HG03060 (cell line): Measurements from ENCODE around the gene ATRNL1.
"Not testable (repeated sequence)": the region's sequence is repeated elsewhere in the genome, so short reads cannot be mapped to it uniquely, and the experiment has no call there.

Experiments
- ATAC-seq: cut with Tn5 transposase; IDR thresholded peaks from one replicate; pipeline ENCODE4 v1.9.1; 2021; ENCODE audit warnings: low read depth, moderate number of reproducible peaks; ENCODE audit not compliant: unreplicated experiment

ATRNL1 gene

DNA sequence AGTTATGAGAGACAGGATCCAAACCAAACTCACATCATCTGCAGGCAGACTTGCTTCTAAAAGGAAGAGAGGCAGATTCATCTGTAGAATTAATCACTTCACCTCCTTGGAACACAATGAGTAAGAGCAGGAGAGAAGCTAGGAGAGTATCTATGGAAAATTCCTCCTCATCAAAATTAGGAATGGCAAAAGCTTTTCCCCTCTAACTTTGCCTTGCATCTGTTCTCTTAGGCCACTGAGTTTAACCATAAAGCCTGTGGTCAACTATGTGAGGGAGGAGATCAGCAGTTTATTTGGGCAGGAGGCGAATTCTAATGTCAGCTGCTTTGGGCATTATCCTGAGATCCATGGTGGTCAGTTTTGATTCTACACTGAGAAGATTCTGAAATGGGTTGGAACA, 618.1 kb downstream of the ATRNL1 start:
- no peak for ATAC-seq

DNA sequence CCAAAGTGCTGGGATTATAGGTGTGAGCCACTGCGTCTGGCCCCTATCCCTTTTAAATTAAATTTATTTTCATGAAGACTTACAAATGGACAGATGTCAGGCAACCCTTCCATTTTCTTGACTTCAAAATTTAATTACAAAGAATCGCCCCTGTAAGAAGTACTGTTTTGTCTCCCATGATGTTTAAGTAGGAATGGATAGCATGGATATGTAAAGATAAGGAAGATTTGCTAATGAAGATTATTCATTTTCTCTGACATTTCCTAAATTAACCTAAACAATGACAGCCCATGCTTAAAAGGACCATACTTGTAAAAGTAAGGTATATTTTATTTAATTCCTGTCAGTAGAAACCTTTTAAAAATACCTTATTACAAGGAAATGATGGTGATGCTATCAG, 627.0 kb downstream of the ATRNL1 start:
- ATAC-seq = no peak

DNA sequence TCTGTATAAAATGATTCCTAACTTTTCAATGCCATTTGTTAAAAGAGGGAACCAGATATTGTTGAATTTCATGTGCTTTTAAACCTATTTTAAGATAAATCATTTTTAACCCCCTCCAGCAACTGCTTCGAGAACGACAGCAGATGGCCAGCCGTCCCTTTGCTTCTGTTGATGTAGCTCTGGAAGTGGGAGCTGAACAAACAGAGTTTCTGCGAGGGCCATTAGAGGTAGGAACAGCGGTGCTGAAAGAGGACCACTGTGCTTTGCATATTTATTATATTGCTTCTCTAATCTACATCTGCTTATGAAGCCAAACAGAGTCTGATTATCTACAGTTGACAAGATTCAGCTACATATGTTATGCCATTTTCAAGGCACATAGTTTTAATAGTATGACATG, 634.0 kb downstream of the ATRNL1 start:
- ATAC-seq = no peak

DNA sequence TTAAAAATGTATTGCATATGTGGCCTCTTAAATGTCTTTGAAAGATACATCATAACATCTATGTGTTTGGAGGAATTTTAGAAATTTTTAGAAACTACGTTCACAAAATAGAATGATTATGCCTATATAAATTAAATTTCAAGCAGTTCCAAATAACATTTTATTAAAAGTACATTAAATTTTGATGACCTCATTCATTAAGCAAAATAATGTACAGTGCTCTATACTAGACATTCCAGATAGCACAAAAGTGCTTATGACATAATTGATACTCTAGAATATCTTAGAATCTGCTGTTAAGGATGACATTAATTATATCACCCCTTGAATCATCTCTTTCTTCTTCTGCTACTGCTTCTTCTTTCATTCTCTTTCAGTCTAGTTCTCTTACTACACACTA, 650.9 kb downstream of the ATRNL1 start:
- ATAC-seq = no peak

DNA sequence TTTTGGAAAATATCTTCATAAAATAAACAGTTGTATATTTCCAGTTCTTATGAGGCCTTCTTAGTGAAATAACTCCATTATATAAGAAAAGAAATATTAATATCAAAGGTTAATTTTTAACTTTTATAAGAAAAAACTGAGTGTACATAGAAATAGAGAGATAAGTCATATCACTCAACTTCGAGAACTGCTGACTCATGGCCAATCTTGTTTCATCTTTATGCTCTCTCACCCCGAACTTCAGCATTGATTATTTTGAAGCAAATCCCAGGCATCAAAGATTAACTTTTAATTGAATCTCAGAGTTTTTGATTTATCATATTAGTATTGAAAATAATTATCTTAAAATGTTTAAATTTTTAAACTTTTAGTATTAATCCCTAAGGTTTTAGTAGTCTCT, 652.8 kb downstream of the ATRNL1 start:
- no peak for ATAC-seq

DNA sequence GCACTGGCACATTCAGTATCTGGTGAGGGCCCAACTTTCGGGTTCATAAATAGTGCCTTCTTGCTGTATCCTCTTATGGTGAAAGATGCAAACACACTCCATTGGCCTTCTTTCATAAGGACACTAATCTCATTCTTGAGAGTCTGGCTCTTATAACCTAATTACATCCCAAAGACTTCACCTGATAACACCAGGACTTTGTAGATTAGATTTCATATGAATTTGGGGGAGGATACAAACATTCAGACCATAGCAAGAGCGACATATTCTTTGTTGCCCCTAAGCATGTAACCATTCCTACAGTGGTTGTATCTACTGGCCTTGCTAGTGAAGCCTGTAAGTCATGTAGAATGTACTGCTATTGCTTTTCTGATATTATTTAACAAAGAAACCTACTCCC, 654.6 kb downstream of the ATRNL1 start:
- ATAC-seq = no peak

DNA sequence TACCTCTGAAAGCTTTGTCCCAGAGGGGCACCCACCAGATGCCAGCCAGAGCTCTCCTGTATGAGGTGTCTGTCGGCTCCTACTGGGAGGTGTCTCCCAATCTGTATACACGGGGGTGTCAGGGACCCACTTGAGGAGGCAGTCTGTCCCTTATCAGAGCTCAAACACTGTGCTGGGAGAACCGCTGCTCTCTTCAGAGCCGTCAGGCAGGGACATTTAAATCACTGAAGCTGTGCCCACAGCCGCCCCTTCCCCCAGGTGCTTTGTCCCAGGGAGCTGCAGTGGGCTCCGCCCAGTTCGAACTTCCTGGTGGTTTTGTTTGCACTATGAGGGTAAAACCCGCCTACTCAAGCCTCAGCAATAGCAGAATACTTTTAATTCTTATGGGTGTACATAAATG, 665.3 kb downstream of the ATRNL1 start:
- not testable (repeated sequence) for ATAC-seq

DNA sequence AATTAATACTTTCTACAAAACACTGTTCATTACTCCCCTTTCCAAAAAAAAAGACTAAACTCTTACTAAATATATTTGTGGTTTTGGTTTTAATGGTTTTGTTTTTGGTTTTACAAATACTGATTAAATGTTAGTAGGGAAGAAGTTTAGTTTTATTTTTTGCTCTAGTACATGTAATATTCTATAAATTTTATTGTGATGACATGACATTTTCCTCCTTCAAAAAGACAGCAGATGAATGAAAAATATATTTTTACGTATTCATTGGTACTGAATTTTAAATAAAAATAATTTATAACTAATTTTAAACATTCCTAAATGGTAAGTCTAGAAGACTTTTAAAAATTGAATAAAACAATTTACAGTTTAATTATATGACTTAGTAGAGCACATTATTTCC, 667.0 kb downstream of the ATRNL1 start:
- ATAC-seq = no peak

DNA sequence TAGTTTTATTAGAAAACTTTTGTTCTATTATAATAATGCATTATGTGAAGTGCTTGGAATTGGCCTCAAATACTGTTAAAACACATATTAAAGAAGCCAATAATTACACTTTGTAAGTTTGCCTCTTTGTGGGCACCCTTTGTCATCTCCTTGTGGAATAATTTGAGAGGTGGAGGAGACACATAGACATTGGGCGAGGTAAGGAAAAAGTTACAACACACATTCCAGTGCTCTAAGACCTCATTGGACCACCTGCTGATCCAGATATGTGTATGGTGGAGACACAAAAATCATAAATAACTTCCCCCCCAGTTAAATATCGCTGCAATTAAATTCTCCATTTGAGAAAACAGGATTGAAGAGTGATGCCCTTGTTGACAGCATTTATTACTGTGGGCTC, 668.0 kb downstream of the ATRNL1 start:
- no peak for ATAC-seq

DNA sequence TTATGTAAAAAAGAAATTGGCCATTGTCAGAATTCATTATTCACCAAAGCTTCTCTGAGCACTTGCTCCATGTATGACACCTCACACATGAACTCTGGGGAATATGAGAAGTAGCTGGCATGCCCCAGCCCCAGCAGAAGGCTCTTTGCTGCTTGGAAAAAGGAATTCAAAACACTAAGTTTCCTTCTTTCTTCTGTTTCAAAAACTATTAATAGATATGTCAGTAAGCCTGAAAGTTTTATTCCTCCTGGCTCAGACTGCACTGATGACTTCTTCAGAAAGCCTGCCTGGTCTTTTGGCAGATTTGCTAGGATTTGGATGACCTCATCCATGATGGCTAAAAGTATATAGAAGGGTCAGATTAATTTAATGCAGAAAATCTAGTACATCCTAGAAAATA, 668.9 kb downstream of the ATRNL1 start:
- ATAC-seq = no peak

DNA sequence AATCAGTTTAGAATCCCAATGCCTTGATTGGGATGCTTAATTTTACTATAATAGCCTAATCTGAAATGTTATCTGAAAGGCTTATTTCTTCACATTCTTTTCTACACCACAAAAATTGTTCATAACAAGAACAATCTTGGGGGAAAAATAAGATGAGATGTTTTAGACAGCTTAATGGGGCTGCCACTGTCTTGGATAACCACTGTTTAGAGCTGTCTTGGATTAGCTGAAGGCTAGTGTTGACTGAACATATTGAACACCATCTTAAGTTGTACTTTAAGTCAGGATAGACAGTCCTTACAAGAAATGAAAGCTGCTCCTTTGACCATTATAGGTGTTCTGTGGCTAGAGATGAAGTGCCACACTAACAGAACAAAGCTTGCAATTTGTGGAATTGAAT, 678.6 kb downstream of the ATRNL1 start:
- no peak for ATAC-seq

DNA sequence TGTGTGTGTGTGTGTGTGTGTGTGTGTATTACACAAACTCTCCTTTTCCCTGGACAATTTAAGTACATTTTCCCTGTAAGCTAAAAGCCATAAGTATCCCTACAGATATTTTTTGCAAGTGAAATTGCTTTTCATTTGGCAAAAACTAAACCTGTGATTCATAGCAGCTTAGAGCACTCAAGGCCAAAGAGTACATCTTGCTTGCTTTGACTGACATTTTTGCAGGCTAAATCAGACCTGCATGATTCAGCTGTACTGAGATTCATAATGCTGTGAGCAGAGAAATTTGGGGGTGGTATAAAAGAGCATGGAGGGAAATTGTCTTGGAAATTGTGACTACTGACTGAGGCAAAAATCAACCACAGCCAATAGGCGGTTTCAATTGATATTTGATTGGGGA, 679.4 kb downstream of the ATRNL1 start:
- ATAC-seq = no peak

DNA sequence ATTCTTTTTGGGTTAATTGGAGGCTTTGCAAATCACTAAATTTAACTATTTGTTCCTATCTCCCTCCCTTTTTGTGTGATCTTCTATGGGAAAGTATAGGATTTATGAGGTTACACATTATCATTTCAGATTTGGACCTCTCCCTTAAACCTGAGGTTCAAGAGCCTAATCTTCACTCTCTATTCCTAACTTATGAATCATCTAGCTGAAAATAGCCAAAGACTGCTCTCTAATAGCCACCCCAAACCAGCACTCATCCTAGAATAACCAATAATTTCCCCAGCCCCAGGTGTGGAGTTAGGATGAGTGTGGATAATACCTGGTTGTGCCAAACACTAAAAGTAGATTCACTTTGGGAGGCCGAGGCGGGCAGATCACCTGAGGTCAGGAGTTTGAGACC, 680.7 kb downstream of the ATRNL1 start:
- ATAC-seq = no peak

DNA sequence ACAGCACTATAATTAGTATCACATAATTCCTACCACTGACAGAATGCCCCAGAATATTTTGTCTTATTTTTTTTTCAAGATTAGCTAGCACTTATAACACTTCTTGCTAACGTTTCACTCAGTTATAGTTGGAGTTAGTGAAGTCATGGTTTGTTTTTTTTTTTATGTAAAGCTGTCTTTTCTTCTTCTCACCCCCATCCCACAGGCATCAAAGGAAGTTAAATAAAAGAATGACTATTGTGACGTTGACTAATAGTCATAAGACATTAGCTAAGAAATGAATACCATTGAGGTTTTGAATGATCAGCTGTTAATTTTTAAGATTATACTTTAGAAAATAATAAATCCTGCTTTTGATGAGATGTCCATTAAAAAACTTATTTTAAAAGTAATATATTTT, 681.6 kb downstream of the ATRNL1 start:
- ATAC-seq = no peak

DNA sequence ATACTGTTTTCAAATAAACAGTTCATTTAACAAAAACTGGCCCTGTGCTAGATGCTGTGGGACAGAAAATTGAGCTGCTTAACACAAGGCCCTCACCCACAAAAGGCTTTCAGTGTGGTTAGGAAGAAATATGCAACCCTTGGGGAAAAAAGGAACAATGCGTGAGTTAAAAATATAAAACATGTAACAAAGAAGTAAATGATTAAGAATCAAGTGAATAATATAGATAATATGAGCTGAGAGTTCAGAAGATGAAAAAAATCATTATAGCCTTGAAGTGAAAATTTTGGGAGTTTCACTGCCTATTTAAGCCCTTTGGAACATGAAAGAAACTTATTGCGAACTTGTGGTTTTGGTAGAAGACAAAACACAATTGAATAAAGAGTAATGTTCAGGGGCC, 684.5 kb downstream of the ATRNL1 start:
- no peak for ATAC-seq

DNA sequence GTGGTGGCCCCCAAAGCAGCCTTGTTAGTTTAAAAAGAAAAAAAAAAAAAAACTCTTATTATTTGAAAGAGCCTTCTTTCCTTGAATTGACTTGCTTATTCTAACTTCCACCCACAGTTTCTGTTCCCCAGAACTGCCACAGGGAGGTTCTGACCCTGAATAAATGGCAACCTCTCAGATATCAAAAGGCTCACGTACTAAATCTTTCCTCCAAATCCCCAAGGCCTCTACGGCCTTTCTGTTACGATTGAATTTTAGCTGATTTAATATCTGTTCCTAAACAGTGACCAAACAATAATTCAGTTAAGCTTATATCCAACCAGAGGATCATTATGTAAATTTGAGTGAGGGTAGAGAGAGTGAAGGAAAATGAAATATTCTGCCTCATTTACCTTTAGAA, 697.1 kb downstream of the ATRNL1 start:
- no peak for ATAC-seq

DNA sequence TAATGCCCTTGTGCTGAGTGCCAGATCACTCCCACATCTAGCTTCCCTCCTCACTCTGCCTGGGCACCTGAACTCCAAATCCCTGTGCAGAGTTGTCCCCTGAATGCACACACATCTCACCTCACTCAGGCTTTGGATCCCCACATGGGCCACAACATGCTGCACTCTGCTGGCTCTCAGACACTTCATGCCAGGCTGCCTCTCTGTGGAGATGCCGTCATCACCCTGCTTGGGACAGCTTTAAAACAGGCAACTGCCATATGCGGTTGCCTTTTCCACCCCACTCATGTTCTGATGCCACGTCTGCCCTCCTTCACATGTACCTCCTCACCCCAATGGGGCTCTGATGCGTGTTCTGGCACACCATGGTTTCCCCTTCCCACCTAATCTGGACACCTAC, 702.8 kb downstream of the ATRNL1 start:
- ATAC-seq = no peak

DNA sequence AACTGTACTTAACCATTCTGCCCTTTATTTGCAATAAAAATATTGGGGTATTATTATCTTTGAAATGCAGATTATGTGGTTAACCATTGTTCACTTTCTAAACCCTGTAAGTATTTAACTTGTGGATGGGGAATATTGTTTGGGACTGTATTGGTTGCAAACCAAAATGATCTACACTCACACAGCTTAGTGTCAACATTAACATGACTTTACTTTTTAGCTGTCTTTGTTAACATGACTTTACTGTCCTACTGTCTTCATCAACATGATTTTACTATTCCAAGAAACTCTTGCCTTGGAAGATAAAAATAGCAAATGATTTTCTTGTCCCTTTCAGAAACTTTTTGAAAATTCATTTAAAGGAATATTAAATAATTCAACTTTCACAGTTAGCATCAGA, 708.3 kb downstream of the ATRNL1 start:
- no peak for ATAC-seq

DNA sequence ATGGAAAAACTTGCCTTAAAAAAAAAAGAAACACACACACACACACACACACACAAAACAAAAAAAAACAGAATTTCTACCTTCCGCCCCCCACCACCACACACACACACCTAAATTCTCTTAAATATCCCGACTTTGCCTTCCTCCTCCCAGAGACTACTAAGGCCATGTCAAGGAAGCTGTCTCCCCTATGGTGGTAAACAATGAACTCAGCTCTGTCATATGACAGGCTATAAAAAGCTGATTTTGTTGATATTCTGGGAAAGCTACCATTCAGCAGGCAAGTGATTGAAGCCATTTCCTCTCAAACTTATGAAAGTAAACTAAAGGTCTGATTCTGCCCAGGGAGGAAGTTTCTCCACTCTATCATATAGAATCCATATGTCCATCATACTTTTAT, 708.8 kb downstream of the ATRNL1 start:
- ATAC-seq = no peak

DNA sequence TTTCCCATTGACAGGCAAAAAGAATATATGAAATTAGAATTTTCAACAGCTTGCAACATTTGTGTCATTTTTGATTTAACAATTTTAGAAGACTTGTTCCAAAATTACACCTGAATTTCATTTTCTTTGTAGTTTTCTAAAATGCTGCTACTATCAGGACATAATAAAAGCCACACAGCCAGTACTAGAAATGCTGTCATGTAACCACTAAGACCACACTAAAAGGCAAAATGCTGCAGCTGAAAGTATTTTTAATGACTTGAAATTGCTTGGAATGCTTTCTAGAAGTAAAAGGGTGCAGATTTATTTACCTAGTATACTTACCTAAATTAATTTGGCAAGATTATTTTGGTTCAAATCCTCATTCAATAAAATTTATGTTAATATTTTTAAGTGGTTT, 709.7 kb downstream of the ATRNL1 start:
- ATAC-seq = no peak

DNA sequence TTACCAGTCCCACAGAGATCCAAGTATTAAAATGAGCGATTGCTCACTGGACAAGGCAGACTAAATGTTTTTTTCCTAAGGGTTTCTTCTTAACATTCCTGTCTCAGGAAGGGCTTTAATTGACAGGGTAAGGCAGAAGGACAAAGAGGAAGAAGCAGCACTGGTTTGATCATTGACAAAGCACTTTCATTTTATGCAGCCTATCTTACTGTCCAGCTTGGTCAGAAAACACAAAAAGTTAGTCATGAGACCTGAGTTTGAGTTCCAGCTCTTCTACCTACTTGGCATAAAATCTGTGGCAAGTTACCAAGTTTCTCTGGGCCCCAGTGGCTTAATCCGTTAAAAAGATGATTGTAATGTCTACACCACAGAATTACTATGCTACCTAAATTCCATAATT, 721.4 kb downstream of the ATRNL1 start:
- no peak for ATAC-seq

DNA sequence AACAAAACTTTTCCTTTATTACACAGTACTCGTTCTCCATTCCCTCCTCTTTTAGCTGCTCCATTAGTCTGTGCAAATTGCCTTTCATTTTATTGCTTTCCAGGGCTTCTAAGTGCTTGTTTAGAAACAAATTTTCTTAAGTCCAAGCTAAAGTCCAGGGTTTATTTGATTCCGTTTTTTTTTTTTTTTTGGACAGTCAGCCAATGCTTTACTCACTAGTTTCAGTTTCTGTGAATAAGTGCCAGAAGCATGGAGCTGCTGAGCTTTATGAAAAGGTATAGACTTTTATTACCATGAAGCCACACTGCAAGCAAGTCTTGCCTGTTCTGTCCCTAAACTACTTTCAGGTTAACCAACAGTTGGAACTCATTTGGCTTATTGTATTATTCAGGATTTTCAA, 724.8 kb downstream of the ATRNL1 start:
- no peak for ATAC-seq

DNA sequence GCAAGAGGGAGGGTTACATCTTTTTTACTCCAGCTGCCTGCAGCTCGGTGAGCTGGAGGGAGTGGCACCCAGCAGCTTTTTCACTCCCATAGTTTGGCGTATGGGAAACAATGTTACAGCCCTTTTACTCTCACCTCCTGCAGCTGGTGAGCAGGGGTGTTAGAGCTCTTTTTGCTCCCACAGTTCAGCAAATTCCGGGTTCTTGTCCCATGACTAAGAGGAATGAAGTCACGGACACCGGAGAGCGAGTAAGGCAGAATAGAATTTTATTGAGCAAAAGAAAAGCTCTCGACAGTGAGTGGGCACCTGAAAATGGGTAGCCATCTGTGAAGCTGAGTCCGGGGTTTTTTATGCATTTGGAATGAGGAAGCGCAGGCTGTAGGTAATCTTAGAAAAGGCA, 733.2 kb downstream of the ATRNL1 start:
- no peak for ATAC-seq
